GM12878 (cell line): ENCODE results near the gene ALDH3A2. TPM values are rescaled to one million over a fixed set of nuclear protein-coding genes. Genes with fewer than 3 reads are reported as not detected.

Experiments
- ATAC-seq: fragments of 200-7000 bp; cut with Tn5 transposase; 3 replicates; pipeline ENCODE4 v1.9.1; 2020; ENCODE audit warnings: mild to moderate bottlenecking, moderate library complexity
- BruUV-seq: library from RNA; stranded (reverse); fragments of 400-500 nt; replicated peaks from 2 replicates; lab custom pipeline; 2021; lab: Mats Ljungman, UMichigan
- CTCF ChIA-PET: fragments of 300-600 bp; sonication (Branson Sonifier 250); formaldehyde crosslinking; extraction: SDS; loops from one replicate; lab custom pipeline; 2021; ENCODE audit warnings: inconsistent platforms; lab: Yijun Ruan, JAX
- POLR2A ChIA-PET: fragments of 350-600 bp; formaldehyde crosslinking; extraction: SDS; loops from one replicate; lab custom pipeline; 2021; ENCODE audit warnings: inconsistent platforms; lab: Charles Lee
- RAD21 ChIA-PET: fragments of 300-600 bp; sonication (Branson Sonifier 250); formaldehyde crosslinking; loops from one replicate; lab custom pipeline; 2023; ENCODE audit warnings: antibody characterized with exemption; ENCODE audit not compliant: unreplicated experiment; lab: Charles Lee
- SMC1A ChIA-PET: fragments of 300-600 bp; sonication (Branson Sonifier 250); formaldehyde crosslinking; loops from one replicate; lab custom pipeline; 2023; ENCODE audit not compliant: unreplicated experiment, uncharacterized antibody; lab: Charles Lee
- DNase-seq: peaks from one replicate; pipeline ENCODE4 v3.0.0-alpha.2; 2011; ENCODE audit warnings: low read depth, low spot score
- FAIRE-seq: peaks from 3 replicates; lab custom pipeline; 2011; peaks lifted over from hg19 to GRCh38; lab: Jason Lieb, UNC
- H2AFZ ChIP-seq: 2 replicates; pipeline ENCODE4 v1.6.0; 2011; ENCODE audit warnings: low read depth, low read length, control low read depth; ENCODE audit not compliant: control insufficient read depth
- H3K27ac ChIP-seq: 2 replicates; pipeline ENCODE4 v1.5.1; 2011; ENCODE audit warnings: control low read depth; ENCODE audit not compliant: control insufficient read depth, insufficient read depth
- H3K27me3 ChIP-seq, 2 experiments: replicated peaks in 1 of 2; 2 replicates each; pipeline versions ENCODE4 v1.6.0 to v1.6.1; 2011; ENCODE audit warnings: low read length in 1 of 2; ENCODE audit not compliant: control insufficient read depth in 2 of 2, insufficient read depth in 2 of 2
- H3K36me3 ChIP-seq, 2 experiments: 2 replicates each; pipeline ENCODE4 v1.5.1; 2011; ENCODE audit warnings: low read length in 1 of 2; ENCODE audit not compliant: control insufficient read depth in 2 of 2, insufficient read depth in 2 of 2
- H3K4me1 ChIP-seq: 2 replicates; pipeline ENCODE4 v1.6.1; 2011; ENCODE audit warnings: mild to moderate bottlenecking, low read length, moderate library complexity, mixed read lengths; ENCODE audit not compliant: control insufficient read depth, insufficient read depth
- H3K4me2 ChIP-seq: 2 replicates; pipeline ENCODE4 v1.6.0; 2011; ENCODE audit warnings: control low read depth; ENCODE audit not compliant: control insufficient read depth, insufficient read depth
- H3K4me3 ChIP-seq: fragments of 200-600 bp; sonication (generic); 2 replicates; pipeline ENCODE4 v1.5.1; 2016
- H3K79me2 ChIP-seq: 2 replicates; pipeline ENCODE4 v1.6.0; 2011; ENCODE audit warnings: low read length; ENCODE audit not compliant: control insufficient read depth, insufficient read depth
- H3K9ac ChIP-seq: 2 replicates; pipeline ENCODE4 v1.8.0; 2011; ENCODE audit warnings: low read length, control low read depth, mixed read lengths; ENCODE audit not compliant: control insufficient read depth, insufficient read depth
- H3K9me3 ChIP-seq: replicated peaks from 3 replicates; pipeline ENCODE4 v1.5.1; 2011; ENCODE audit warnings: mild to moderate bottlenecking, low read length; ENCODE audit not compliant: control insufficient read depth, insufficient read depth
- H4K20me1 ChIP-seq: 2 replicates; pipeline ENCODE4 v1.6.0; 2011; ENCODE audit not compliant: control insufficient read depth, insufficient read depth
- CBX5 ChIP-seq: sonication (generic); IDR thresholded peaks from 2 replicates; pipeline ENCODE4 v1.6.1; 2016; ENCODE audit warnings: low read depth, moderate library complexity, mild to moderate bottlenecking, inconsistent platforms
- CHD4 ChIP-seq: fragments of 200-600 bp; sonication (generic); IDR thresholded peaks from 2 replicates; pipeline ENCODE4 v1.6.1; 2016; ENCODE audit warnings: mild to moderate bottlenecking
- HCFC1 ChIP-seq: fragments of 150-350 bp; IDR thresholded peaks from 2 replicates; pipeline ENCODE4 v1.6.1; 2014; ENCODE audit warnings: low read length
- HDAC6 ChIP-seq: fragments of 200-600 bp; sonication (generic); IDR thresholded peaks from one replicate; pipeline ENCODE4 v1.8.0; 2017; ENCODE audit warnings: antibody characterized with exemption; ENCODE audit not compliant: unreplicated experiment
- IKZF1 ChIP-seq: fragments of 450-650 bp; conservative IDR thresholded peaks from 2 replicates; pipeline ENCODE4 v1.6.1; 2017; ENCODE audit warnings: antibody characterized with exemption, mild to moderate bottlenecking
- MXI1 ChIP-seq: fragments of 150-350 bp; IDR thresholded peaks from 2 replicates; pipeline ENCODE4 v1.6.1; 2011; ENCODE audit warnings: low read depth, mild to moderate bottlenecking, inconsistent platforms, low read length, improper control_type of control experiment
- NR2C1 ChIP-seq: fragments of 450-650 bp; IDR thresholded peaks from 2 replicates; pipeline ENCODE4 v1.6.1; 2017; ENCODE audit warnings: antibody characterized with exemption, mild to moderate bottlenecking, moderate library complexity
- RELA ChIP-seq: fragments of 450-650 bp; IDR thresholded peaks from 2 replicates; pipeline ENCODE4 v1.8.0; 2014; ENCODE audit warnings: borderline replicate concordance; ENCODE audit not compliant: partially characterized antibody
- SMAD5 ChIP-seq: IDR thresholded peaks from 2 replicates; pipeline ENCODE4 v1.6.1; 2016; ENCODE audit warnings: antibody characterized with exemption, low read depth
- YY1 ChIP-seq: IDR thresholded peaks from 2 replicates; pipeline ENCODE4 v1.6.1; 2011; ENCODE audit warnings: low read depth, mild to moderate bottlenecking, low read length
- WGBS: methylation state at CpG from one replicate; pipeline ENCODE4 v1.1.6; 2016; ENCODE audit warnings: low lambda C conversion rate; ENCODE audit not compliant: insufficient replicate concordance, insufficient coverage; ENCODE audit errors: missing lambda C conversion rate; 5-methylcytosine and 5-hydroxymethylcytosine counted together
- in situ Hi-C: fragments of 300-500 bp; cut with MboI; formaldehyde crosslinking; loops from 9 replicates; pipeline ENCODE4 v1.14.3; 2018; ENCODE audit warnings: mixed read lengths
- intact Hi-C: fragments of 100-400 bp; cut with micrococcal nuclease; formaldehyde crosslinking; loops from one replicate; pipeline ENCODE4 v1.14.2; 2022; ENCODE audit not compliant: unreplicated experiment
- polyA plus RNA-seq, 11 experiments: library from polyadenylated mRNA; depleted of rRNA in 4 of 11; unstranded in 6 of 11; stranded (reverse) in 5 of 11; fragments of >200 nt; fragmentation: Nextera tagmentation in 4 of 11; fragmentation: Illumina TruSeq in 1 of 11; extraction: Ambion mirVana in 4 of 11; extraction: Trizol in 1 of 11; gene quantifications; 1 replicate in 1 of 11; 2 replicates in 10 of 11; pipeline versions ENCODE4 v1.2.1 to v1.2.3, GENCODE V29; 2011 to 2016; ENCODE audit warnings: inconsistent platforms in 2 of 11, missing spikeins in 2 of 11, low read depth in 1 of 11
- total RNA-seq, 4 experiments: library from RNA; depleted of rRNA in 3 of 4; stranded (reverse); fragments of >200 nt in 3 of 4; fragmentation: Illumina TruSeq in 1 of 4; extraction: Trizol in 1 of 4; gene quantifications; 2 replicates each; pipeline versions ENCODE4 v1.2.1 to v1.2.3, GENCODE V29; 2013 to 2021
- TF ChIP-seq, protein P1 (sequence below): fragments of 450-650 bp; IDR thresholded peaks from 2 replicates; pipeline ENCODE4 v1.6.1; 2017; ENCODE audit warnings: mild to moderate bottlenecking, moderate library complexity
- TF ChIP-seq, protein P2 (sequence below): fragments of 450-650 bp; IDR thresholded peaks from 2 replicates; pipeline ENCODE4 v1.6.1; 2017; ENCODE audit warnings: borderline replicate concordance

Gene ALDH3A2
- total and polyA plus RNA-seq, 10 of the 15 experiments (the other 5 are each of a cell fraction or from before 2014, with no cell fraction given) = 5.0 to 37.0 (median 26.1) TPM

DNA sequence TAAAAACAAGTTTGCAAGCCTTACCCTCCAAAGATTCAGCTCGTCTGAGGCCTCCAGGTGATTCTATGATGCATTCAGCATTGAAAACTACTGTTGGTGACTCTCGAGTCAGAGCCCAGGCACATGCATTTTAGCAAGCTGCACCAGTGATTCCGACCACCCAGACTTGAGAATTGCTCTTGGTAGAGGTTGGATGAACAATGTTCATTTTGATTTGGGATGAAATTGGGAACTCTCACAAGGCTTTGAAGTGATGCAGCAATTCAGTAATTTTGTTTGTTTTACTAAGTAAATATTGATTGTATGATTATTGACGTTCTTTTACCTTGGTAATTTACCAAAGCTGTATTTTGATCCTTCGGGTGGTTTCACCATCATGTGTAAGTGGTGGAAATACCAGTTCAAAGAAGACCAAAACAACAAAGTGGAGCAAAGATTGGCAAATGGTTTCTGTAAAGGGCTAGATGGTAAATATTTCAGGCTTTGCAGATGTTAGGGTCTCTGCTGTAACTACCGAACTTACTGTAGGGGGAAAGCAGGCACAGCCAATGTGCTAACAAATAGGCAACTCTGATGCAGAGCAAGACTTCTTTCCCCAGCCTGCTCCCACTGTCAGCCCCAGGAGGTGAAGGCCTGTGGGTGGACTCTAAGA lies 11.8 kb downstream of the ALDH3A2 start:
- H4K20me1 ChIP-seq = no peaks in the 10 kb centered on the region
- H3K27me3 ChIP-seq = no peaks in the 10 kb centered on the region
- DNase-seq (no peak), FAIRE-seq (no peak), ATAC-seq (no peak)
- H3K4me3 ChIP-seq = no peak overlapping the region
- H3K9ac ChIP-seq = no peak overlapping the region
- intact Hi-C loops = no loop called here
- no peaks in the 10 kb centered on the region for H3K4me1 ChIP-seq
- ChIA-PET RAD21 (no interaction called here), SMC1A (interaction anchor here (1.2 kb wide), 1 partner anchor 12 kb away, joined by 3 read pairs; the partner anchor contains the start of gene ALDH3A2), POLR2A (interaction anchor here (0.6 kb wide), 1 partner anchor 305 kb away, joined by 3 read pairs; no protein-coding TSS in a partner anchor), CTCF (interaction anchor here (1.3 to 1.5 kb wide), 2 partner anchors 13 to 84 kb away, joined by 6 read pairs; no protein-coding TSS in a partner anchor)
- no peak overlapping the region for H3K4me2 ChIP-seq
- WGBS = 78% methylated on average over 6 of the region's 6 CpGs
- H3K36me3 ChIP-seq = no peaks in the 10 kb centered on the region; a peak in 1 of 4 replicates
- no peak overlapping the region for H3K27ac ChIP-seq
- no peak overlapping the region for H2AFZ ChIP-seq
- in situ Hi-C loops = no loop called here
- no TSS peak for BruUV-seq
- no peaks in the 10 kb centered on the region for H3K79me2 ChIP-seq
- TF ChIP-seq HCFC1 = no peak
- TF ChIP-seq CHD4 = no peak
- no peak for TF ChIP-seq RELA
- no peaks in the 10 kb centered on the region for H3K9me3 ChIP-seq

DNA sequence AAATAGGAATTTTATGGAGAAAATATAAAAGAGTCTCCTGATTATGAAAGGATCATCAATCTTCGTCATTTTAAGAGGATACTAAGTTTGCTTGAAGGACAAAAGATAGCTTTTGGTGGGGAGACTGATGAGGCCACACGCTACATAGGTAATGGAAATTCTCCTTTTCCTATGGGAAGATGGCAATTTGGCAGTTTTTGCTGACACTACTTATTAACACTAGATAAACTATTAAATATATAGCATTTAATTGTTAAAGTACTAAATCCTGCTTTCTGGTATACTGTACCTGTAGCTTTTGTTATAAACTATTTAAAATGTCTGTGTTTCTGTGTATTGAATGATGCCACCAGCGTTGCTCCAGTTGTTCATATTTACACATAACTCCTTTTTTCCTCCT lies 12.6 kb downstream of the ALDH3A2 start:
- Histone ChIP-seq H3K27ac (no peak overlapping the region), H3K4me3 (no peak overlapping the region), H3K79me2 (no peaks in the 10 kb centered on the region), H3K9me3 (no peaks in the 10 kb centered on the region), H3K27me3 (no peaks in the 10 kb centered on the region), H2AFZ (no peak overlapping the region), H3K4me1 (no peaks in the 10 kb centered on the region), H3K4me2 (no peak overlapping the region), H3K36me3 (no peaks in the 10 kb centered on the region; a peak in 1 of 4 replicates), H4K20me1 (no peaks in the 10 kb centered on the region; the same call in 1 of the 2 replicates), H3K9ac (no peak overlapping the region)
- WGBS = 77% methylated on average over 3 of the region's 3 CpGs
- BruUV-seq = no TSS peak
- ChIA-PET SMC1A (no interaction called here), POLR2A (interaction anchor here (1.3 kb wide), 1 partner anchor 10 kb away, joined by 4 read pairs; no protein-coding TSS in a partner anchor), CTCF (interaction anchor here (0.5 to 1.3 kb wide), 3 partner anchors 33 to 83 kb away, joined by 3 to 6 read pairs (median 3); no protein-coding TSS in a partner anchor), RAD21 (interaction anchor here (0.7 kb wide), 1 partner anchor 53 kb away, joined by 3 read pairs; no protein-coding TSS in a partner anchor)
- DNase-seq (no peak), FAIRE-seq (no peak), ATAC-seq (no peak)
- intact Hi-C loops = no loop called here
- in situ Hi-C loops = no loop called here
- TF ChIP-seq YY1 (no peak), HDAC6 (no peak), MXI1 (no peak), SMAD5 (no peak), IKZF1 (no peak), NR2C1 (no peak), CBX5 (no peak)
- TF ChIP-seq, protein P1, sequence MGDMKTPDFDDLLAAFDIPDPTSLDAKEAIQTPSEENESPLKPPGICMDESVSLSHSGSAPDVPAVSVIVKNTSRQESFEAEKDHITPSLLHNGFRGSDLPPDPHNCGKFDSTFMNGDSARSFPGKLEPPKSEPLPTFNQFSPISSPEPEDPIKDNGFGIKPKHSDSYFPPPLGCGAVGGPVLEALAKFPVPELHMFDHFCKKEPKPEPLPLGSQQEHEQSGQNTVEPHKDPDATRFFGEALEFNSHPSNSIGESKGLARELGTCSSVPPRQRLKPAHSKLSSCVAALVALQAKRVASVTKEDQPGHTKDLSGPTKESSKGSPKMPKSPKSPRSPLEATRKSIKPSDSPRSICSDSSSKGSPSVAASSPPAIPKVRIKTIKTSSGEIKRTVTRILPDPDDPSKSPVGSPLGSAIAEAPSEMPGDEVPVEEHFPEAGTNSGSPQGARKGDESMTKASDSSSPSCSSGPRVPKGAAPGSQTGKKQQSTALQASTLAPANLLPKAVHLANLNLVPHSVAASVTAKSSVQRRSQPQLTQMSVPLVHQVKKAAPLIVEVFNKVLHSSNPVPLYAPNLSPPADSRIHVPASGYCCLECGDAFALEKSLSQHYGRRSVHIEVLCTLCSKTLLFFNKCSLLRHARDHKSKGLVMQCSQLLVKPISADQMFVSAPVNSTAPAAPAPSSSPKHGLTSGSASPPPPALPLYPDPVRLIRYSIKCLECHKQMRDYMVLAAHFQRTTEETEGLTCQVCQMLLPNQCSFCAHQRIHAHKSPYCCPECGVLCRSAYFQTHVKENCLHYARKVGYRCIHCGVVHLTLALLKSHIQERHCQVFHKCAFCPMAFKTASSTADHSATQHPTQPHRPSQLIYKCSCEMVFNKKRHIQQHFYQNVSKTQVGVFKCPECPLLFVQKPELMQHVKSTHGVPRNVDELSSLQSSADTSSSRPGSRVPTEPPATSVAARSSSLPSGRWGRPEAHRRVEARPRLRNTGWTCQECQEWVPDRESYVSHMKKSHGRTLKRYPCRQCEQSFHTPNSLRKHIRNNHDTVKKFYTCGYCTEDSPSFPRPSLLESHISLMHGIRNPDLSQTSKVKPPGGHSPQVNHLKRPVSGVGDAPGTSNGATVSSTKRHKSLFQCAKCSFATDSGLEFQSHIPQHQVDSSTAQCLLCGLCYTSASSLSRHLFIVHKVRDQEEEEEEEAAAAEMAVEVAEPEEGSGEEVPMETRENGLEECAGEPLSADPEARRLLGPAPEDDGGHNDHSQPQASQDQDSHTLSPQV = no peak
- TF ChIP-seq, protein P2, sequence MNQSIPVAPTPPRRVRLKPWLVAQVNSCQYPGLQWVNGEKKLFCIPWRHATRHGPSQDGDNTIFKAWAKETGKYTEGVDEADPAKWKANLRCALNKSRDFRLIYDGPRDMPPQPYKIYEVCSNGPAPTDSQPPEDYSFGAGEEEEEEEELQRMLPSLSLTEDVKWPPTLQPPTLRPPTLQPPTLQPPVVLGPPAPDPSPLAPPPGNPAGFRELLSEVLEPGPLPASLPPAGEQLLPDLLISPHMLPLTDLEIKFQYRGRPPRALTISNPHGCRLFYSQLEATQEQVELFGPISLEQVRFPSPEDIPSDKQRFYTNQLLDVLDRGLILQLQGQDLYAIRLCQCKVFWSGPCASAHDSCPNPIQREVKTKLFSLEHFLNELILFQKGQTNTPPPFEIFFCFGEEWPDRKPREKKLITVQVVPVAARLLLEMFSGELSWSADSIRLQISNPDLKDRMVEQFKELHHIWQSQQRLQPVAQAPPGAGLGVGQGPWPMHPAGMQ = no peak
